Activated naive CD4-positive, alpha-beta T cell treated with anti-CD3 and anti-CD28 coated beads, Interleukin-2, amount 10 ng/mL, durations not matched to agents 7 days and 5 days (primary cell): ENCODE results near the gene SERINC4.
"Not testable (repeated sequence)": the region's sequence is repeated elsewhere in the genome, so short reads cannot be mapped to it uniquely, and the experiment has no call there.

Experiments
- CTCF ChIA-PET: fragments of 350-600 bp; sonication (Branson Sonifier 250); formaldehyde crosslinking; loops from one replicate; lab custom pipeline; 2021; ENCODE audit warnings: antibody characterized with exemption; lab: Charles Lee
- DNase-seq: peaks from one replicate; pipeline ENCODE4 v3.0.0-alpha.2; 2020
- H3K27ac Mint-ChIP-seq: one replicate; pipeline ENCODE4 v1.8.0; 2021; ENCODE audit warnings: mild to moderate bottlenecking, moderate library complexity, mixed read lengths
- H3K27me3 Mint-ChIP-seq: one replicate; pipeline ENCODE4 v1.8.0; 2021; ENCODE audit warnings: mild to moderate bottlenecking, mixed read lengths
- H3K36me3 Mint-ChIP-seq: one replicate; pipeline ENCODE4 v1.8.0; 2021; ENCODE audit warnings: mixed read lengths
- H3K4me1 Mint-ChIP-seq: one replicate; pipeline ENCODE4 v1.8.0; 2021; ENCODE audit warnings: mixed read lengths
- H3K4me3 Mint-ChIP-seq: one replicate; pipeline ENCODE4 v1.8.0; 2021; ENCODE audit warnings: mild to moderate bottlenecking, moderate library complexity, mixed read lengths
- H3K9me3 Mint-ChIP-seq: one replicate; pipeline ENCODE4 v1.8.0; 2021; ENCODE audit warnings: mixed read lengths

The SERINC4 gene

GRCh38 chr15:43799945-43800285 is at the start of gene SERINC4:
TSS of gene SERINC4 (minus strand) at chr15:43800220. CDS start at chr15:43799986, 234 bp downstream.
- peaks cover 65% of the 10 kb centered on the region for H3K36me3 Mint-ChIP-seq
- no peaks in the 10 kb centered on the region for H3K27me3 Mint-ChIP-seq
- H3K4me3 Mint-ChIP-seq: peak within 1 kb of the TSS; percentile 98
- H3K9me3 Mint-ChIP-seq: no peaks in the 10 kb centered on the region
- H3K27ac Mint-ChIP-seq: peak within 1 kb of the TSS; percentile 94
- no peak for DNase-seq
- H3K4me1 Mint-ChIP-seq: peaks cover 51% of the 10 kb centered on the region
- CTCF ChIA-PET: interaction anchor here (1.2 kb wide), 1 partner anchor 10 kb away, joined by 7 read pairs; no protein-coding TSS in a partner anchor

GRCh38 chr15:43845421-43845820 is 45.4 kb upstream of the SERINC4 start:
- Mint-ChIP-seq H3K4me1 (no peaks in the 10 kb centered on the region), H3K27me3 (no peaks in the 10 kb centered on the region), H3K36me3 (peaks cover 37% of the 10 kb centered on the region), H3K27ac (no peak overlapping the region), H3K4me3 (no peak overlapping the region), H3K9me3 (no peaks in the 10 kb centered on the region)
- CTCF ChIA-PET: no interaction called here
- DNase-seq: no peak

- Mint-ChIP-seq H3K4me1 (peaks cover 49% of the 10 kb centered on the region), H3K27ac (peak overlapping the region; percentile 25), H3K36me3 (peaks cover 45% of the 10 kb centered on the region)
- CTCF ChIA-PET, H3K27me3 Mint-ChIP-seq, H3K4me3 Mint-ChIP-seq, H3K9me3 Mint-ChIP-seq, DNase-seq: not testable (repeated sequence)
These were observed 32.5 kb upstream of the SERINC4 start for GRCh38 chr15:43832485-43832884.

DNA sequence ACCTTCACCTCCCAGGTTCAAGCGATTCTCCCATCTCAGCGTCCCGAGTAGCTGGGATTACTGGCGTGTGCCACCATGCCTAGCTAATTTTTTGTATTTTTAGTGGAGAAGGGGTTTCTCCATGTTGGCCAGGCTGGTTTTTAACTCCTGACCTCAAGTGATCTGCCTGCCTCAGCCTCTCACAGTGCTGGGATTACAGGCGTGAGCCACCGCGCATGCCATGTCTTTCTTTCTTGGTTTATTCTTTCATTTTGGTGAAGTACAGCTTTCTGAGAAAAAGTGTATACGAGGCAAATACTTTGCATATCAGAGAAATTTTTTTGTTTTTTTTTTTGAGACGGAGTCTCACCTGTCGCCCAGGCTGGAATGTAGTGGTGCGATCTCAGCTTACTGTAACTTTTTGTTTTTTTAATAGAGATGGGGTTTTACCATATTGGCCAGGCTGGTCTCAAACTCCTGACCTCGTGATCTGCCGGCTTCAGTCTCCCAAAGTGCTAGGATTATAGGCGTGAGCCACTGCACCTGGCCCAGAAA is 31.6 kb upstream of the SERINC4 start:
- Mint-ChIP-seq H3K4me1 (peaks cover 47% of the 10 kb centered on the region), H3K36me3 (peaks cover 43% of the 10 kb centered on the region), H3K27ac (peak overlapping the region; percentile 64), H3K4me3 (peak overlapping the region; percentile 9)
- not testable (repeated sequence) for H3K27me3 Mint-ChIP-seq, DNase-seq, H3K9me3 Mint-ChIP-seq
- CTCF ChIA-PET: interaction anchor here (0.7 to 1.3 kb wide), 3 partner anchors 12 to 142 kb away, joined by 3 read pairs; no protein-coding TSS in a partner anchor

GRCh38 chr15:43830691-43831275 is 30.8 kb upstream of the SERINC4 start:
- not testable (repeated sequence) for DNase-seq, H3K4me3 Mint-ChIP-seq, H3K9me3 Mint-ChIP-seq, H3K27me3 Mint-ChIP-seq
- H3K4me1 Mint-ChIP-seq: peaks cover 55% of the 10 kb centered on the region
- H3K27ac Mint-ChIP-seq: peak overlapping the region; percentile 68
- CTCF ChIA-PET: interaction anchor here (0.7 to 1.3 kb wide), 3 partner anchors 13 to 143 kb away, joined by 3 read pairs; no protein-coding TSS in a partner anchor
- H3K36me3 Mint-ChIP-seq: peaks cover 37% of the 10 kb centered on the region

DNA sequence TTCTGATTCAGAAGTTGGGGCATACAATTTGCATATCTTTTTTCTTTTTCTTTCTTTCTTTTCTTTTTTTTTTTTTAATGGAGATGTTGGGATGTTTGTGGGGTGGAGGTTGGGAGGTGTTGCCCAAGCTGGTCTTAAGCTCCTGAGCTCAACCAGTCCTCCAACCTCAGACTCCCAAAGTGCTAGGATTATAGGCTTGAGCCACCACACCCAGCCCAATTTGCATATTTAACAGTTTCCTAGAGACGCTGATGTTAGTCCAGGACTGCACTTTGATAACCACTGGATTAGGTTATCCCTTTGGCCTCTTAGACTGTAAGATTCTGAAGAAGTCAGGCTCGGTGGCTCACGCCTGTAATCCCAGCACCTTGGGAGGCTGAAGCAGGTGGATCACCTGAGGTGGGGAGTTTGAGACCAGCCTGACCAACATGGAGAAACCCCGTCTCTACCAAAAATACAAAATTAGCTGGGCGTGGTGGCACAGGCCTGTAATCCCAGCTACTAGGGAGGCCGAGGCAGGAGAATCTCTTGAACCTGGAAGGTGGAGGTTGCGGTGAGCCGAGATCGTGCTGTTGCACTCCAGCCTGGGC is 30.0 kb upstream of the SERINC4 start:
- CTCF ChIA-PET, H3K9me3 Mint-ChIP-seq, H3K27me3 Mint-ChIP-seq, DNase-seq: not testable (repeated sequence)
- H3K4me1 Mint-ChIP-seq: peaks cover 61% of the 10 kb centered on the region
- peak overlapping the region; percentile 83 for H3K4me3 Mint-ChIP-seq
- peaks cover 33% of the 10 kb centered on the region for H3K36me3 Mint-ChIP-seq
- peak overlapping the region; percentile 29 for H3K27ac Mint-ChIP-seq

GRCh38 chr15:43828061-43828657 is 28.1 kb upstream of the SERINC4 start:
- H3K4me3 Mint-ChIP-seq: peak overlapping the region; percentile 83
- DNase-seq: peak; percentile 38
- CTCF ChIA-PET: no interaction called here
- H3K9me3 Mint-ChIP-seq: no peaks in the 10 kb centered on the region
- H3K36me3 Mint-ChIP-seq: peaks cover 31% of the 10 kb centered on the region
- H3K27me3 Mint-ChIP-seq: no peaks in the 10 kb centered on the region
- peak overlapping the region; percentile 90 for H3K27ac Mint-ChIP-seq
- peaks cover 69% of the 10 kb centered on the region for H3K4me1 Mint-ChIP-seq

DNA sequence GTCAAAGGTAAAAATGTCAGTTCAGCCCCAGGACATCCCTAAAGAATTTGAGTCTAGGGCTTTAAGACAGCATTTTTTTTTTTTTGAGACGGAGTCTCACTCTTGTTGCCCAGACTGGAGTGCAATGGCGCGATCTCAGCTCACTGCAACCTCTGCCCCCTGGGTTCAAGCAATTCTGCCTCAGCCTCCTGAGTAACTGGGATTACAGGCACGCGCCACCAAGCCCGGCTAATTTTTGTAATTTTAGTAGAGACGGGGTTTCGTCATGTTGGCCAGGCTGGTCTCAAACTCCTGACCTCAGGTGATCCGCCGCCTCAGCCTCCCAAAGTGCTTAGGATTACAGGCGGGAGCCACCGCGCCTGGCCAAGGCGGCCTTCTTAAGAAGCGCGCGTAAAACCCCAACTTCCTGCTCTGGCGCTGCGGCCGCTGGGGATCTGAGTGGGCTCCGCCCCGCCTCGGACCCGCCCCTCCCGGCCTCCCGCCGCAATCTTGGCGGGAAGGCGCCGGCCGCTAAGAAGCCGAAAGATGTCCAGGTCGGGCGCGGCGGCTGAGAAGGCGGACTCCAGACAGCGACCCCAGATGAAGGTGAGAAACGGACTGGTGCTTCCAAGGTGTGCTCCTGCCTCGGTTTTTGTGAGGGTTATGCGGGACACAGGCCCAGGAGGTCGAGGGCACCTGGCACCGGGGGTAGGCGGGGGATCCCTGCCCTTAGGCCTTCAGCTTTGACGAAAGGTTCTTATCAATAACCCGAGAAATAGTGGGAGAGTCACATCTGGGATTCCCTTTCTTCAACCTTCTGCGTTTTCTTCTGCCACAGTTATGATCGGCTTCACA is 26.7 kb upstream of the SERINC4 start, which contains the start of gene WDR76:
WDR76 (plus strand) TSS at position 495 of the 834 bp plus-strand sequence; CDS start at position 526, 31 bp downstream.
- CTCF ChIA-PET: no interaction called here
- Mint-ChIP-seq H3K4me3 (peak within 1 kb of the TSS; percentile 83), H3K27me3 (no peaks in the 10 kb centered on the region), H3K36me3 (peaks cover 29% of the 10 kb centered on the region), H3K4me1 (peaks cover 74% of the 10 kb centered on the region), H3K27ac (peak within 1 kb of the TSS; percentile 90), H3K9me3 (no peaks in the 10 kb centered on the region)
- DNase-seq: peak; percentile 85

DNA sequence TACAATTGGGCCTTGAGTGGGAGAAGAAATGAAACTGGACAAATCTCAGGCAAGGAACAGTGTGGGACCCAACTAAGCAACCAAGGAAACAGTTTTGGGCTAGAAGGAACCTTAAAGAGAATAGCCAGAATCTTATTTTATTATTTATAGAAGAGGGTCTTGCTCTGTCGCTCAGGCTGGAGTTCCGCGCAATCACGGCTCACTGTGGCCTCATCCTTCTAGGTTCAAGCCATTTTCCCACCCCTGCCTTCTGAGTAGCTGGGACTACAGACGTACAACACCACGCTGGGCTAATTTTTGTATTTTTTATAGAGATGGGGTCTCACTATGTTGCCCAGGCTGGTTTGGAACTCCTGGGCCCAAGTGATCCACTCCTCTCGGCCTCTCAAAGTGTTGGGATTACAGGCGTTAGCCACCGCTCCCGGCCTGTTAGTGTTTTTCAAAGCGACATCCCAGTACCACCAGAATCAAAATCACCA is 26.0 kb upstream of the SERINC4 start:
- no peaks in the 10 kb centered on the region for H3K9me3 Mint-ChIP-seq
- H3K4me1 Mint-ChIP-seq: peaks cover 74% of the 10 kb centered on the region
- H3K4me3 Mint-ChIP-seq: peak overlapping the region; percentile 83
- H3K36me3 Mint-ChIP-seq: peaks cover 34% of the 10 kb centered on the region
- H3K27me3 Mint-ChIP-seq: no peaks in the 10 kb centered on the region
- CTCF ChIA-PET: no interaction called here
- peak overlapping the region; percentile 90 for H3K27ac Mint-ChIP-seq
- DNase-seq: no peak

DNA sequence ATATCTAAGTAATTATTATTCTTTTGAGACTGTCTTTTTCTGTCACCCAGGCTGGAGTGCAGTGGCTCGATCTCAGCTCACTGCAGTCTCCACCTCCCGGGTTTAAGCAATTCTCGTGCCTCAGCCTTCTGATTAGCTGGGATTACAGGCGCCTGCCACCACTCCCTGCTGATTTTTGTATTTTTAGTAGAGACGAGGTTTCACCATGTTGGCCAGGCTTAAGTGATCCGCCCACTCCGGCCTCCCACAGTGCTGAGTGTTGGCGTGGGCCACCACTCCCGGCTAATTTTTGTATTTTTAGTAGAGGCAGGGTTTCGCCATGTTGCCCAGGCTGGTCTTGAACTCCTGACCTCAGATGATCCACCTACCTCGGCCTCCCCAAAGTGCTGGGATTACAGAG is 25.3 kb upstream of the SERINC4 start:
- H3K27me3 Mint-ChIP-seq, CTCF ChIA-PET, DNase-seq, H3K9me3 Mint-ChIP-seq: not testable (repeated sequence)
- Mint-ChIP-seq H3K27ac (peak overlapping the region; percentile 92), H3K4me3 (peak overlapping the region; percentile 83), H3K36me3 (peaks cover 34% of the 10 kb centered on the region), H3K4me1 (peaks cover 73% of the 10 kb centered on the region)

GRCh38 chr15:43824302-43825246 is 24.6 kb upstream of the SERINC4 start, which contains the start of gene MFAP1:
TSS of gene MFAP1 (minus strand) at chr15:43824690. CDS start at chr15:43824569, 121 bp downstream.
- CTCF ChIA-PET: interaction anchor here (1.3 kb wide), 1 partner anchor 48 kb away, joined by 5 read pairs; the partner anchor contains the start of gene ELL3
- Mint-ChIP-seq H3K4me3 (peak within 1 kb of the TSS; percentile 85), H3K36me3 (peaks cover 31% of the 10 kb centered on the region), H3K4me1 (peaks cover 69% of the 10 kb centered on the region), H3K27me3 (no peaks in the 10 kb centered on the region), H3K9me3 (no peaks in the 10 kb centered on the region), H3K27ac (peak within 1 kb of the TSS; percentile 92)
- peak; percentile 95 for DNase-seq

DNA sequence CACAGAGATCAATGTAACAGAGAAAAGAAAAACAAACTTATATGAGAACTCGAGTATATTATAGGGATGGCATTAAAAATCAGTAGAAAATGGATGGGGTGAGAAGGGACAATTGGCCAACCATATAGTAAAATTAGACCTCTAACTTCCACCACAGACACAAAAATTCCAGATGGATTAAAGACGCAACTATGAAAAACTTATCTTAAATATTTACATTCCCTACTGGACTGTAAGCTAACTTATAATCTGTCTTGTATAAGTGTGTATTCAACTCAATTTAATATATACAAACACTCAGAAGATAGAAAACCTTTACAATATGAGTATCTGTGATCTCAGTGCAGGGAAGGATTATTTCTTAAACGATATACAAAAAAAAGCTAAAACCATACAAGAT is 21.5 kb upstream of the SERINC4 start:
- Mint-ChIP-seq H3K27ac (peak overlapping the region; percentile 67), H3K27me3 (no peaks in the 10 kb centered on the region), H3K4me3 (peak overlapping the region; percentile 29), H3K9me3 (no peaks in the 10 kb centered on the region), H3K4me1 (peaks cover 56% of the 10 kb centered on the region), H3K36me3 (peaks cover 27% of the 10 kb centered on the region)
- CTCF ChIA-PET: interaction anchor here (0.7 kb wide), 1 partner anchor 26 kb away, joined by 3 read pairs; no protein-coding TSS in a partner anchor
- DNase-seq: no peak

GRCh38 chr15:43815064-43815463 is 15.0 kb upstream of the SERINC4 start:
- CTCF ChIA-PET, H3K27ac Mint-ChIP-seq, H3K4me3 Mint-ChIP-seq, DNase-seq, H3K27me3 Mint-ChIP-seq, H3K9me3 Mint-ChIP-seq: not testable (repeated sequence)
- Mint-ChIP-seq H3K4me1 (peaks cover 15% of the 10 kb centered on the region), H3K36me3 (peaks cover 41% of the 10 kb centered on the region)
